Activated T-cell treated with anti-CD3 and anti-CD28 coated beads, Interleukin-2, amount 50 U/mL, for 4 hours (primary cell): ENCODE measurements around the gene UNKL. TPM values are rescaled to one million over a fixed set of nuclear protein-coding genes. Genes with fewer than 3 reads are reported as not detected.
A peak's percentile ranks its signal among the peaks of the same experiment; 100 is the strongest.

Experiments used
- ATAC-seq, 2 donors: fragments of 200-7000 bp; cut with Tn5 transposase; one replicate each; pipeline ENCODE4 v1.10.0; 2021
- DNase-seq: peaks from one replicate; pipeline ENCODE4 v3.0.0-alpha.2; 2020
- H3K27me3 Mint-ChIP-seq: one replicate; pipeline ENCODE4 v1.8.0; 2021; ENCODE audit warnings: low read depth, mixed read lengths
- H3K36me3 Mint-ChIP-seq: one replicate; pipeline ENCODE4 v1.8.0; 2022; ENCODE audit warnings: mixed read lengths; ENCODE audit not compliant: insufficient read depth
- H3K4me1 Mint-ChIP-seq: one replicate; pipeline ENCODE4 v1.8.0; 2021; ENCODE audit warnings: low read depth, mixed read lengths
- H3K4me3 Mint-ChIP-seq: one replicate; pipeline ENCODE4 v1.8.0; 2021; ENCODE audit warnings: mild to moderate bottlenecking, moderate library complexity, mixed read lengths
- H3K9me3 Mint-ChIP-seq: one replicate; pipeline ENCODE4 v1.8.0; 2021; ENCODE audit warnings: mixed read lengths
- total RNA-seq, 3 donors: library from RNA; stranded (reverse); gene quantifications; one replicate each; pipeline ENCODE4 v1.2.1, GENCODE V29; 2021

UNKL gene
- total RNA-seq, 3 donors from 2014 or later: 24.5 to 30.2 (median 29.0) TPM

DNA sequence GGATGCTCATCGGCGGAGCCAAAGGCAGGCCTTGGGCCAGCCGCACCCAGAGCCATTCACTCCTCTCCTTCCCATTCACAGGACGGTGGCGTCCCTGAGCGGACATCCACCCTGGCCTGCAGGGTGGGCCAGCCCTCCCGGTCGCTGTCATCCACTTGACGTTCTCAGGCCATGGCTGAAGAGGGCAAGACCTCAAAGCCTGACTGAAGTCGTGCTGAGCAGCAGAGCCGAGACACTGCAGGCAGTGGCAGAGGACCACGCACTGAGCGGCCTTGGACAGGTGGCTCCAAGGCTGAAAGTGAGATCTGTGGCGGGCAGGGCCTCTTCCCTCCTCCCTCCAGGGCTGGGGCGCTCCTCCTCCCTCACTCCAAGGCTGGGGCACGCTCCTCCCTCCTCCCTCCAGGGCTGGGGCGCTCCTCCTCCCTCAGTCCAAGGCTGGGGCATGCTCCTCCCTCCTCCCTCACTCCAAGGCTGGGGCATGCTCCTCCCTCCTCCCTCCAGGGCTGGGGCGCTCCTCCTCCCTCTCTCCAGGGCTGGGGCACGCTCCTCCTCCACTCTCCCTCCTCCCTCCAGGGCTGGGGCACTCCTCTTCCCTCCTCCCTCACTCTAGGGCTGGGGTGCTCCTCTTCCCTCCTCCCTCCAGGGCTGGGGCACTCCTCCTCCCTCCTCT lies 38.6 kb downstream of the UNKL start:
- H3K36me3 Mint-ChIP-seq: peaks cover 3% of the 10 kb centered on the region
- H3K4me1 Mint-ChIP-seq: peaks cover 14% of the 10 kb centered on the region

GRCh38 chr16:1375298-1375640 lies 39.2 kb downstream of the UNKL start:
- Mint-ChIP-seq H3K27me3 (no peaks in the 10 kb centered on the region), H3K4me1 (peaks cover 13% of the 10 kb centered on the region), H3K9me3 (no peaks in the 10 kb centered on the region), H3K4me3 (no peak overlapping the region), H3K36me3 (peaks cover 2% of the 10 kb centered on the region)
- ATAC-seq (no peak), DNase-seq (no peak)

More for the DNA sequence above, 38.6 kb downstream of the UNKL start:
- ATAC-seq: no peak
- Mint-ChIP-seq H3K27me3 (no peaks in the 10 kb centered on the region), H3K9me3 (no peaks in the 10 kb centered on the region), H3K4me3 (no peak overlapping the region)
- DNase-seq: no peak

GRCh38 chr16:1374418-1375297 lies 39.8 kb downstream of the UNKL start:
- H3K4me1 Mint-ChIP-seq: peaks cover 9% of the 10 kb centered on the region
- DNase-seq (no peak), ATAC-seq (no peak)
- no peaks in the 10 kb centered on the region for H3K27me3 Mint-ChIP-seq
- H3K9me3 Mint-ChIP-seq: no peaks in the 10 kb centered on the region
- H3K4me3 Mint-ChIP-seq: no peak overlapping the region
- peaks cover 2% of the 10 kb centered on the region for H3K36me3 Mint-ChIP-seq

GRCh38 chr16:1372292-1372950 lies 42.1 kb downstream of the UNKL start:
- ATAC-seq (no peak), DNase-seq (no peak)
- no peak overlapping the region for H3K4me3 Mint-ChIP-seq
- H3K27me3 Mint-ChIP-seq: no peaks in the 10 kb centered on the region
- no peaks in the 10 kb centered on the region for H3K9me3 Mint-ChIP-seq
- no peaks in the 10 kb centered on the region for H3K4me1 Mint-ChIP-seq
- no peaks in the 10 kb centered on the region for H3K36me3 Mint-ChIP-seq

- Mint-ChIP-seq H3K36me3 (no peaks in the 10 kb centered on the region), H3K4me3 (no peak overlapping the region), H3K27me3 (no peaks in the 10 kb centered on the region), H3K9me3 (no peaks in the 10 kb centered on the region), H3K4me1 (no peaks in the 10 kb centered on the region)
- no peak for ATAC-seq
- no peak for DNase-seq
These were observed 43.2 kb downstream of the UNKL start for GRCh38 chr16:1371054-1371978.

- no peak overlapping the region for H3K4me3 Mint-ChIP-seq
- no peaks in the 10 kb centered on the region for H3K27me3 Mint-ChIP-seq
- peaks cover 4% of the 10 kb centered on the region for H3K36me3 Mint-ChIP-seq
- DNase-seq (no peak), ATAC-seq (no peak)
- H3K4me1 Mint-ChIP-seq: peaks cover 2% of the 10 kb centered on the region
- no peaks in the 10 kb centered on the region for H3K9me3 Mint-ChIP-seq
These were observed 46.9 kb downstream of the UNKL start for GRCh38 chr16:1367486-1368174.

DNA sequence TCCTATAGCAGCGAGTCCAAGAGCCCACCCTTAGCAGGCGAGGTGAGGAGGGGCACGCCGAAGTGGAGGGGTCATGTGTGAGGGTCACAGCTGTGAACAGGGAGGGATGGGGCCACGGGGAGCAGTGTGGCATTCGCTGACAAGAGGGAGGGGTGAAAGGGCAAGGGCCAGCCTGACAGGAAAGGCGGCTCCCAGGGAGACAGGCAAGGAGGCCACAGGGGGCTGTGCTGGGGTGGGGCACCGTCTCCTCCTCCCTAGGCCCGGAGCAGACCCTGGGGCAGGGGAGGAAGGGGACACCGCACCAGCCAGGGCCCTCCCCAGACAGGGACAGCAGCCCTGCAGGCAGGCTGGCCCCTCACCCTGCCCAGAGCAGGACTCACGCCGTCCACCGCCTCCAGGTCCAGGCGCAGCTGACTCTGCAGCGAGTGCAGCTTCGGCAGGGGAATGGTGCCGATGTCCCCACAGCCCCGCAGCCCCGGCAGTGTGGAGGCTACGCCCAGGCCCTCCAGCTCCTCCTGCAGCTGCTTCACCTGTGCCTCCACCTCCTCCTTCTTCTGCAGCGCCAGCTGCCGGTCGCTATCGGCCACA lies 47.7 kb downstream of the UNKL start:
- no peak overlapping the region for H3K4me3 Mint-ChIP-seq
- no peaks in the 10 kb centered on the region for H3K9me3 Mint-ChIP-seq
- H3K4me1 Mint-ChIP-seq: peaks cover 2% of the 10 kb centered on the region
- DNase-seq (no peak), ATAC-seq (no peak)
- peaks cover 4% of the 10 kb centered on the region for H3K36me3 Mint-ChIP-seq
- no peaks in the 10 kb centered on the region for H3K27me3 Mint-ChIP-seq

- Mint-ChIP-seq H3K4me3 (no peak overlapping the region), H3K27me3 (no peaks in the 10 kb centered on the region), H3K36me3 (peaks cover 4% of the 10 kb centered on the region), H3K4me1 (peaks cover 2% of the 10 kb centered on the region), H3K9me3 (no peaks in the 10 kb centered on the region)
- ATAC-seq: no peak
- no peak for DNase-seq
These were observed 48.3 kb downstream of the UNKL start for GRCh38 chr16:1366060-1366711.

- ATAC-seq: no peak
- DNase-seq: no peak
- peaks cover 4% of the 10 kb centered on the region for H3K36me3 Mint-ChIP-seq
These were observed 50.0 kb downstream of the UNKL start for GRCh38 chr16:1364510-1364909.

GRCh38 chr16:1363501-1364041 lies 50.9 kb downstream of the UNKL start:
- Mint-ChIP-seq H3K27me3 (no peaks in the 10 kb centered on the region), H3K36me3 (peaks cover 4% of the 10 kb centered on the region), H3K4me3 (no peak overlapping the region), H3K4me1 (peaks cover 2% of the 10 kb centered on the region), H3K9me3 (no peaks in the 10 kb centered on the region)
- ATAC-seq: peak; percentile 95 to 98
- peak; percentile 63 for DNase-seq

More at GRCh38 chr16:1364510-1364909, 50.0 kb downstream of the UNKL start:
- H3K27me3 Mint-ChIP-seq: no peaks in the 10 kb centered on the region
- no peak overlapping the region for H3K4me3 Mint-ChIP-seq
- no peaks in the 10 kb centered on the region for H3K9me3 Mint-ChIP-seq
- H3K4me1 Mint-ChIP-seq: peaks cover 2% of the 10 kb centered on the region

DNA sequence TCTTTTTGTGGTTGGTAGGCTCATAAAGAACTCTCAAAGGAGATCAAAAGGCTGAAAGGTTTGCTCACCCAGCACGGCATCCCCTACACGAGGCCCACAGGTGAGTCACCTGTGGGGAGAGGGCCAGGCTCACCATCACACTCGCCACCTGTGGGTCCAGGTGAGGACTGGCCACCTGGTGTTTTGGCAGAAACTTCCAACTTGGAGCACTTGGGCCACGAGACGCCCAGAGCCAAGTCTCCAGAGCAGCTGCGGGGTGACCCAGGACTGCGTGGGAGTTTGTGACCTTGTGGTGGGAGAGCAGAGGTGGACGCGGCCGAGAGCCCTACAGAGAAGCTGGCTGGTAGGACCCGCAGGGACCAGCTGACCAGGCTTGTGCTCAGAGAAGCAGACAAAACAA lies 51.7 kb downstream of the UNKL start:
- H3K27me3 Mint-ChIP-seq: no peaks in the 10 kb centered on the region
- no peaks in the 10 kb centered on the region for H3K9me3 Mint-ChIP-seq
- peaks cover 4% of the 10 kb centered on the region for H3K4me1 Mint-ChIP-seq
- peaks cover 4% of the 10 kb centered on the region for H3K36me3 Mint-ChIP-seq
- ATAC-seq: no peak
- H3K4me3 Mint-ChIP-seq: no peak overlapping the region
- DNase-seq: no peak

- ATAC-seq (no peak), DNase-seq (no peak)
- H3K27me3 Mint-ChIP-seq: no peaks in the 10 kb centered on the region
- peaks cover 4% of the 10 kb centered on the region for H3K36me3 Mint-ChIP-seq
- H3K4me3 Mint-ChIP-seq: no peak overlapping the region
- H3K9me3 Mint-ChIP-seq: no peaks in the 10 kb centered on the region
- H3K4me1 Mint-ChIP-seq: peaks cover 4% of the 10 kb centered on the region
These were observed 52.7 kb downstream of the UNKL start for GRCh38 chr16:1361685-1362360.
